NT2/D1 (cell line): ENCODE results near the gene TSPAN16.
"Not testable (repeated sequence)": the region's sequence is repeated elsewhere in the genome, so short reads cannot be mapped to it uniquely, and the experiment has no call there.

Experiments used
- SUZ12 ChIP-seq: IDR thresholded peaks from 2 replicates; pipeline ENCODE4 v1.6.1; 2011; ENCODE audit not compliant: insufficient read length, insufficient read depth; ENCODE audit errors: extremely low read depth
- YY1 ChIP-seq: IDR thresholded peaks from 2 replicates; pipeline ENCODE4 v1.6.1; 2011; ENCODE audit not compliant: insufficient read length, insufficient read depth
- ZNF274 ChIP-seq: IDR thresholded peaks from 2 replicates; pipeline ENCODE4 v1.6.1; 2011; ENCODE audit warnings: mild to moderate bottlenecking, low read depth, low read length

- TF ChIP-seq SUZ12, YY1, ZNF274: not testable (repeated sequence)
Measured at GRCh38 chr19:11320278-11320995, 24.5 kb downstream of the TSPAN16 start.
